GM18517 (cell line): ENCODE measurements around the gene FGF18.
"Not testable (repeated sequence)": the region's sequence is repeated elsewhere in the genome, so short reads cannot be mapped to it uniquely, and the experiment has no call there.

Experiments
- ATAC-seq: cut with Tn5 transposase; IDR thresholded peaks from one replicate; pipeline ENCODE4 v1.9.1; 2021; ENCODE audit warnings: mild to moderate bottlenecking, moderate library complexity; ENCODE audit not compliant: unreplicated experiment

FGF18 gene

GRCh38 chr5:171492781-171493180 lies 73.3 kb downstream of the FGF18 start:
- no peak for ATAC-seq

GRCh38 chr5:171493646-171494393 lies 74.4 kb downstream of the FGF18 start:
- no peak for ATAC-seq

- no peak for ATAC-seq
Observed at GRCh38 chr5:171494452-171495121, 75.1 kb downstream of the FGF18 start.

- ATAC-seq: no peak
Observed at GRCh38 chr5:171495122-171495700, 75.8 kb downstream of the FGF18 start.

GRCh38 chr5:171496456-171496855 lies 77.0 kb downstream of the FGF18 start:
- no peak for ATAC-seq

GRCh38 chr5:171497494-171497893 lies 78.0 kb downstream of the FGF18 start:
- ATAC-seq: not testable (repeated sequence)

GRCh38 chr5:171498166-171498565 lies 78.7 kb downstream of the FGF18 start:
- no peak for ATAC-seq

- no peak for ATAC-seq
Observed at GRCh38 chr5:171499611-171500010, 80.2 kb downstream of the FGF18 start.

GRCh38 chr5:171505473-171506043 lies 86.1 kb downstream of the FGF18 start:
- ATAC-seq: no peak

GRCh38 chr5:171506951-171507350 lies 87.5 kb downstream of the FGF18 start:
- ATAC-seq: no peak
